ENCODE results near the gene VWA5A.

DNA sequence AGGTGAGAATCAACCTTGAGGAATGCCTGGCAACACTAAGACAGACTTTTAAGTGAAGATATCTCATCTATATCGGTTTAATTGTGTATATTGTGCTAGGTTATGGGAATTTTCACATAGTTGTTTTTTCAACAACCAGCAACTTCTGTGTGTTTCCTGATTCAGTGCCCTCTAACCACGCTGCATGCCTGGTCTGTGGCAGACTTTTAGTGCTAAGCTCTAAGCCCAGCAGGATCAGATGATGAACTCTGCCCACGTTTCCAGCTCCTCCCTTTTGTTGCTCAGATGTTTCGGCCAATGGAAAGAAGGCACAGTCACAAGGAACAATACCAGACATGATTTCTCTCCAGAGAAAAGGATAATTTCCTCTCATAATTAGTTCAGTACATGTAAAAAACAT is 1.4 kb upstream of the VWA5A start:
- TF ChIP-seq CTCF (IDR thresholded peaks at IDR 0.05; ENCODE audit: borderline replicate concordance, extremely low read depth, low read length, poor library complexity, severe bottlenecking), result no peak
- no peak for TF ChIP-seq EZH2 (IDR thresholded peaks at IDR 0.05; ENCODE audit: borderline replicate concordance, low read depth, low read length, severe bottlenecking)

All from DND-41 (cell line).